ENCODE results near the gene TMEM225B. TPM values are rescaled to one million over a fixed set of nuclear protein-coding genes. Genes with fewer than 3 reads are reported as not detected.

The TMEM225B gene
- total RNA-seq, 1 experiment from 2014 or later, result not detected

DNA sequence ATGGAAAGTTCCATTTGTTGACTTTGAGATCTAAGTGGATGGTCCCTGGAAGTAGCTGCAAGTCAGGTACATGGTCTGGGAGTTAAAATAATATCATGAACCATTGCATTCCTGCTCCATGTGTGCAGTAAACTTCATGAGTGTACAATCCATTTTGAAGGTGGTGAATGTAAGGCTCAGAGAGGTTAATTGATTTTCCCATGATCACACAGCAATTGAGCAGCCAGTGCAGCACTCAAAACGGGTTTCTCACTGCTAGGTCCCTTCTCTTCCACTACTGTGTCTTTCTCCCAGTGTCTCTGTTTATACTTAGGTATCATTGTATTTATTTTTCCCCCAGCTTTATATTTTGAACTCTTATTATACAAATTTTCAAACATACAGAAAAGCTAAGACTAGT, 28.6 kb downstream of the TMEM225B start:
- DNase-seq, result no peak
- Histone ChIP-seq H3K79me2 (ENCODE audit: low read length) (no peaks in the 10 kb centered on the region), H3K9ac (ENCODE audit: low read length) (no peak overlapping the region), H3K4me3 (ENCODE audit: low read length) (no peak overlapping the region), H3K27me3 (ENCODE audit: low read length) (no peaks in the 10 kb centered on the region), H4K20me1 (ENCODE audit: low read length) (0 out of 2 replicates have a peak, but pooled peaks cover 5% of the 10 kb centered on the region), H3F3A (ENCODE audit: low read length, unreplicated experiment) (no peaks in the 10 kb centered on the region), H3K36me3 (ENCODE audit: low read depth, low read length) (peaks cover 47% of the 10 kb centered on the region), H3K9me3 (ENCODE audit: low read length) (no peaks in the 10 kb centered on the region), H2AFZ (ENCODE audit: low read length) (no peak overlapping the region), H3K27ac (ENCODE audit: low read length) (no peak overlapping the region), H3K4me1 (ENCODE audit: insufficient read depth, low read length) (no peaks in the 10 kb centered on the region), H3K9me2 (replicated peaks; ENCODE audit: low read length) (no peaks in the 10 kb centered on the region), H3K4me2 (ENCODE audit: low read length) (no peak overlapping the region)
- POLR2A ChIA-PET (ENCODE audit: unreplicated experiment), result no interaction called here
- BruUV-seq (replicated peaks), result no TSS peak
- intact Hi-C loops (cut with micrococcal nuclease), result no loop called here
- CTCF ChIA-PET, result no interaction called here
- ATAC-seq, result no peak
- TF ChIP-seq EZH2 (IDR thresholded peaks at IDR 0.05; ENCODE audit: low read length, unreplicated experiment) (no peak), EZH2phosphoT487 (IDR thresholded peaks at IDR 0.05; ENCODE audit: borderline replicate concordance, low read length) (no peak)
- TF ChIP-seq, protein P1, sequence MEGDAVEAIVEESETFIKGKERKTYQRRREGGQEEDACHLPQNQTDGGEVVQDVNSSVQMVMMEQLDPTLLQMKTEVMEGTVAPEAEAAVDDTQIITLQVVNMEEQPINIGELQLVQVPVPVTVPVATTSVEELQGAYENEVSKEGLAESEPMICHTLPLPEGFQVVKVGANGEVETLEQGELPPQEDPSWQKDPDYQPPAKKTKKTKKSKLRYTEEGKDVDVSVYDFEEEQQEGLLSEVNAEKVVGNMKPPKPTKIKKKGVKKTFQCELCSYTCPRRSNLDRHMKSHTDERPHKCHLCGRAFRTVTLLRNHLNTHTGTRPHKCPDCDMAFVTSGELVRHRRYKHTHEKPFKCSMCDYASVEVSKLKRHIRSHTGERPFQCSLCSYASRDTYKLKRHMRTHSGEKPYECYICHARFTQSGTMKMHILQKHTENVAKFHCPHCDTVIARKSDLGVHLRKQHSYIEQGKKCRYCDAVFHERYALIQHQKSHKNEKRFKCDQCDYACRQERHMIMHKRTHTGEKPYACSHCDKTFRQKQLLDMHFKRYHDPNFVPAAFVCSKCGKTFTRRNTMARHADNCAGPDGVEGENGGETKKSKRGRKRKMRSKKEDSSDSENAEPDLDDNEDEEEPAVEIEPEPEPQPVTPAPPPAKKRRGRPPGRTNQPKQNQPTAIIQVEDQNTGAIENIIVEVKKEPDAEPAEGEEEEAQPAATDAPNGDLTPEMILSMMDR (conservative IDR thresholded peaks at IDR 0.05; ENCODE audit: low read depth, low read length), result no peak

DNA sequence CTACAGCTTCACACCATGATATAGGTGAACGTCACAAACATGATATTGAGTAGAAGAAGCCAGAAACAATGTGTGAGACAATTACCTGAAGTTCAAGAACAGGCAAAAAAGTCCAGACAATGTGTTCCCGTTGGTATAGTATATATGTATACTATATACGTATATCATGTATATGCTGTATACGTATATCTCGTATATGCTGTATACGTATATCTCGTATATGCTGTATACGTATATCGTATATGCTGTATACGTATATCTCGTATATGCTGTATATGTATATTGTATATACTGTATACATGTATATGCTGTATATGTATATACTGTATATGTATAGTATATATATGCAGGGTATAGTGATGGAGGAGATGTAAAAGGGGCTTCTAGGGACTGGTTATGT, 29.4 kb downstream of the TMEM225B start:
- H3F3A ChIP-seq (ENCODE audit: low read length, unreplicated experiment), result no peaks in the 10 kb centered on the region
- ChIA-PET CTCF (no interaction called here), POLR2A (ENCODE audit: unreplicated experiment) (no interaction called here)
- H3K27ac ChIP-seq (ENCODE audit: low read length), result no peak overlapping the region
- no peaks in the 10 kb centered on the region for H3K9me2 ChIP-seq (replicated peaks; ENCODE audit: low read length)
- H3K9ac ChIP-seq (ENCODE audit: low read length), result no peak overlapping the region
- BruUV-seq (replicated peaks), result no TSS peak
- H3K9me3 ChIP-seq (ENCODE audit: low read length), result no peaks in the 10 kb centered on the region
- intact Hi-C loops (cut with micrococcal nuclease), result no loop called here
- ATAC-seq (no peak), DNase-seq (no peak)
- H2AFZ ChIP-seq (ENCODE audit: low read length), result no peak overlapping the region
- no peak overlapping the region for H3K4me2 ChIP-seq (ENCODE audit: low read length)
- no peak overlapping the region for H3K4me3 ChIP-seq (ENCODE audit: low read length)
- H3K79me2 ChIP-seq (ENCODE audit: low read length), result no peaks in the 10 kb centered on the region
- peaks cover 45% of the 10 kb centered on the region for H3K36me3 ChIP-seq (ENCODE audit: low read depth, low read length)
- 0 out of 2 replicates have a peak, but pooled peaks cover 5% of the 10 kb centered on the region for H4K20me1 ChIP-seq (ENCODE audit: low read length)
- no peaks in the 10 kb centered on the region for H3K27me3 ChIP-seq (ENCODE audit: low read length)
- no peaks in the 10 kb centered on the region for H3K4me1 ChIP-seq (ENCODE audit: insufficient read depth, low read length)
- TF ChIP-seq, protein P1 (conservative IDR thresholded peaks at IDR 0.05; ENCODE audit: low read depth, low read length), result no peak
- no peak for TF ChIP-seq EZH2phosphoT487 (IDR thresholded peaks at IDR 0.05; ENCODE audit: borderline replicate concordance, low read length)
- no peak for TF ChIP-seq EZH2 (IDR thresholded peaks at IDR 0.05; ENCODE audit: low read length, unreplicated experiment)

DNA sequence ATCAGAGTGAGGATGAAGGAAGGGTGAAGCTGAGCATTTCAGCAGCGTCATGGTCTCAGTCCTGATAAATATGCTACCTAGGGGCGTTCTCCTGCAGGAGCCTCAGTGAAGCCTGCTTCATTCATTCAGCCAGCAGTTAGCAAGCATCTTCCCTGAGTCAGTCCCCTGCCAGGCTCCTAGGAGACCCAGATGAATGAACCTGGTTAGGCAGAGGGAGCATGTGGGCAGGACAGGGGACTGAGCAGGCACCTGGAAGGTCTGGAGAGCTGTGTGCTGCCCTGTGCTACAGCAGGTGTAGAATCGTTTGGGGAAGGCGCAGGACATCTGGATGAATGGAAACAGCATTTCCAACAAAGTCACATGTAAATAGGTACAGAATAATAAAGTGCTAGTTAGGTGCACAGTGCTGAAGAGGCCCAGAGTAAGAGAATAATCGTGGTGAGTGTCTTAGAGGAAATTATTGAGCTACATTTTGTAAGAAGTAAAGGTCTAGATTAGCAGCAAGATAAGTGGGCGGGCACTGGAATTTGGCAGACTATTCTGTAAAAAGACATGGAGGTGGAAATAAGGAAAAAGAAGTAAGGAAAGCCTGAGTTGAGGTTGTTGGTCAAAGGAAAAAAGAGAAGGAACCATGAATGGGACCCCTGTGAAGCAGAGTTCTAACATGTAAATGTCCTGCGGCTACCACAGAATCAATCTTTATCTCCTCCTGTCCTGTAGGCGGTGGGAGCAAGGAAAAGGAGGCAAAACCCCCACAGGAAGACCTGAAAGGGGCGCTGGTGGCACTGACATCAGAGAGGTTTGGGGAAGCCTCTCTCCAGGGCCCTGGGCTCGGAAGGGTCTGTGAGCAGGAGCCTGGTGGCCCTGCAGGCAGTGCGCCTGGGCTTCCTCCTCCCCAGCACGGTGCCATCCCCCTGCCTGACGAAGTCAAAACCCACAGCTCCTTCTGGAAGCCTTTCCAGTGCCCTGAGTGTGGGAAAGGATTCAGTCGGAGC, 30.7 kb downstream of the TMEM225B start:
- H3K9me3 ChIP-seq (ENCODE audit: low read length), result no peaks in the 10 kb centered on the region
- H3K9ac ChIP-seq (ENCODE audit: low read length), result no peak overlapping the region
- H3K27me3 ChIP-seq (ENCODE audit: low read length), result no peaks in the 10 kb centered on the region
- no peaks in the 10 kb centered on the region for H3K79me2 ChIP-seq (ENCODE audit: low read length)
- no peak overlapping the region for H3K4me3 ChIP-seq (ENCODE audit: low read length)
- no peak overlapping the region for H3K27ac ChIP-seq (ENCODE audit: low read length)
- H3K9me2 ChIP-seq (replicated peaks; ENCODE audit: low read length), result no peaks in the 10 kb centered on the region
- H2AFZ ChIP-seq (ENCODE audit: low read length), result no peak overlapping the region
- ChIA-PET CTCF (no interaction called here), POLR2A (ENCODE audit: unreplicated experiment) (no interaction called here)
- BruUV-seq (replicated peaks), result no TSS peak
- H3K36me3 ChIP-seq (ENCODE audit: low read depth, low read length), result peaks cover 36% of the 10 kb centered on the region
- TF ChIP-seq EZH2 (IDR thresholded peaks at IDR 0.05; ENCODE audit: low read length, unreplicated experiment) (no peak), EZH2phosphoT487 (IDR thresholded peaks at IDR 0.05; ENCODE audit: borderline replicate concordance, low read length) (no peak)
- TF ChIP-seq, protein P1 (conservative IDR thresholded peaks at IDR 0.05; ENCODE audit: low read depth, low read length), result no peak
- H3F3A ChIP-seq (ENCODE audit: low read length, unreplicated experiment), result no peaks in the 10 kb centered on the region
- H3K4me1 ChIP-seq (ENCODE audit: insufficient read depth, low read length), result no peaks in the 10 kb centered on the region
- H3K4me2 ChIP-seq (ENCODE audit: low read length), result no peak overlapping the region
- H4K20me1 ChIP-seq (ENCODE audit: low read length), result 0 out of 2 replicates have a peak, but pooled peaks cover 5% of the 10 kb centered on the region
- intact Hi-C loops (cut with micrococcal nuclease), result no loop called here
- DNase-seq, result no peak
- ATAC-seq, result no peak

Data from PC-3 (cell line).